GM12878 (cell line): ENCODE measurements around the gene CBX8. TPM values are rescaled to one million over a fixed set of nuclear protein-coding genes. Genes with fewer than 3 reads are reported as not detected.

ENCODE experiments used
- BCL11A ChIP-seq: IDR thresholded peaks from 2 replicates; pipeline ENCODE4 v1.6.1; 2011; ENCODE audit warnings: low read depth, low read length
- BHLHE40 ChIP-seq, 2 experiments: fragments of 450-650 bp in 1 of 2; IDR thresholded peaks; 2 replicates each; pipeline ENCODE4 v1.6.1; 2011 to 2017; ENCODE audit warnings: low read depth in 2 of 2, borderline replicate concordance in 1 of 2, improper control_type of control experiment in 1 of 2, low read length in 1 of 2, mild to moderate bottlenecking in 1 of 2
- CBX5 ChIP-seq: sonication (generic); IDR thresholded peaks from 2 replicates; pipeline ENCODE4 v1.6.1; 2016; ENCODE audit warnings: low read depth, moderate library complexity, mild to moderate bottlenecking, inconsistent platforms
- CHD1 ChIP-seq: IDR thresholded peaks from 2 replicates; pipeline ENCODE4 v1.6.1; 2012; ENCODE audit warnings: low read depth, low read length, improper control_type of control experiment
- EED ChIP-seq: sonication (generic); IDR thresholded peaks from 2 replicates; pipeline ENCODE4 v1.6.1; 2016; ENCODE audit warnings: antibody characterized with exemption, low read depth
- EP300 ChIP-seq, 2 experiments: fragments of 150-350 bp in 1 of 2; IDR thresholded peaks; 2 replicates each; pipeline ENCODE4 v1.6.1; 2011 to 2012; ENCODE audit warnings: low read depth in 2 of 2, low read length in 2 of 2, borderline replicate concordance in 1 of 2, improper control_type of control experiment in 1 of 2, inconsistent platforms in 1 of 2; ENCODE audit not compliant: control insufficient read depth in 1 of 2
- ETV6 ChIP-seq, 2 experiments: fragments of 450-650 bp in 1 of 2; IDR thresholded peaks in 1 of 2; conservative IDR thresholded peaks in 1 of 2; 2 replicates each; pipeline ENCODE4 v1.6.1; 2014; ENCODE audit warnings: antibody characterized with exemption in 1 of 2, borderline replicate concordance in 1 of 2, low read depth in 1 of 2, mild to moderate bottlenecking in 1 of 2, moderate library complexity in 1 of 2
- FOS ChIP-seq: IDR thresholded peaks from 3 replicates; pipeline ENCODE4 v1.6.1; 2011; ENCODE audit warnings: borderline replicate concordance; ENCODE audit not compliant: insufficient read length; ENCODE audit errors: extremely low read depth
- HCFC1 ChIP-seq: fragments of 150-350 bp; IDR thresholded peaks from 2 replicates; pipeline ENCODE4 v1.6.1; 2014; ENCODE audit warnings: low read length
- HDAC6 ChIP-seq: fragments of 200-600 bp; sonication (generic); IDR thresholded peaks from one replicate; pipeline ENCODE4 v1.8.0; 2017; ENCODE audit warnings: antibody characterized with exemption; ENCODE audit not compliant: unreplicated experiment
- KDM1A ChIP-seq: fragments of 200-600 bp; sonication (generic); IDR thresholded peaks from 2 replicates; pipeline ENCODE4 v1.6.1; 2016; ENCODE audit warnings: borderline replicate concordance
- MEF2A ChIP-seq: IDR thresholded peaks from 2 replicates; pipeline ENCODE4 v1.6.1; 2011; ENCODE audit warnings: low read depth, mild to moderate bottlenecking, low read length, moderate library complexity; ENCODE audit not compliant: insufficient read depth
- NBN ChIP-seq: fragments of 450-650 bp; IDR thresholded peaks from 2 replicates; pipeline ENCODE4 v1.6.1; 2016
- NKRF ChIP-seq: fragments of 450-650 bp; conservative IDR thresholded peaks from 2 replicates; pipeline ENCODE4 v1.6.1; 2017; ENCODE audit warnings: mild to moderate bottlenecking, moderate library complexity
- NR2C2 ChIP-seq: IDR thresholded peaks from 2 replicates; pipeline ENCODE4 v1.6.1; 2011; ENCODE audit warnings: borderline replicate concordance, low read depth; ENCODE audit not compliant: control insufficient read depth, insufficient read length
- NRF1 ChIP-seq: conservative IDR thresholded peaks from 2 replicates; pipeline ENCODE4 v1.6.1; 2011; ENCODE audit warnings: mild to moderate bottlenecking, low read depth, low read length, improper control_type of control experiment
- RAD51 ChIP-seq: fragments of 450-650 bp; IDR thresholded peaks from 2 replicates; pipeline ENCODE4 v1.6.1; 2016; ENCODE audit warnings: moderate library complexity, mild to moderate bottlenecking, inconsistent platforms
- RBBP5 ChIP-seq: fragments of 200-600 bp; sonication (generic); conservative IDR thresholded peaks from 2 replicates; pipeline ENCODE4 v1.6.1; 2016
- RELA ChIP-seq: fragments of 450-650 bp; IDR thresholded peaks from 2 replicates; pipeline ENCODE4 v1.8.0; 2014; ENCODE audit warnings: borderline replicate concordance; ENCODE audit not compliant: partially characterized antibody
- SREBF1 ChIP-seq: IDR thresholded peaks from 2 replicates; pipeline ENCODE4 v1.6.1; 2012; ENCODE audit warnings: mild to moderate bottlenecking, low read length
- SREBF2 ChIP-seq: IDR thresholded peaks from 2 replicates; pipeline ENCODE4 v1.6.1; 2012; ENCODE audit warnings: mild to moderate bottlenecking, low read length
- SRF ChIP-seq, 2 experiments: IDR thresholded peaks; 2 replicates each; pipeline ENCODE4 v1.6.1; 2011; ENCODE audit warnings: low read depth in 2 of 2, low read length in 2 of 2, mild to moderate bottlenecking in 1 of 2, moderate library complexity in 1 of 2
- TAF1 ChIP-seq: IDR thresholded peaks from 2 replicates; pipeline ENCODE4 v1.6.1; 2011; ENCODE audit warnings: mild to moderate bottlenecking, low read depth, low read length, borderline replicate concordance
- TCF7 ChIP-seq: IDR thresholded peaks from 2 replicates; pipeline ENCODE4 v1.6.1; 2014; ENCODE audit warnings: antibody characterized with exemption, borderline replicate concordance
- USF2 ChIP-seq: IDR thresholded peaks from 2 replicates; pipeline ENCODE4 v1.6.1; 2011; ENCODE audit warnings: low read depth, low read length, improper control_type of control experiment, borderline replicate concordance
- ZBED1 ChIP-seq: IDR thresholded peaks from 2 replicates; pipeline ENCODE4 v1.6.1; 2016; ENCODE audit warnings: borderline replicate concordance
- ZNF217 ChIP-seq: fragments of 450-650 bp; IDR thresholded peaks from 2 replicates; pipeline ENCODE4 v1.6.1; 2017; ENCODE audit warnings: antibody characterized with exemption, mild to moderate bottlenecking
- ZNF274 ChIP-seq: IDR thresholded peaks from one replicate; pipeline ENCODE4 v1.8.0; 2011; ENCODE audit not compliant: insufficient read length, insufficient read depth
- ZNF384 ChIP-seq: IDR thresholded peaks from 2 replicates; pipeline ENCODE4 v1.6.1; 2012; ENCODE audit warnings: low read depth, mild to moderate bottlenecking, low read length, improper control_type of control experiment, borderline replicate concordance
- ZZZ3 ChIP-seq: IDR thresholded peaks from 2 replicates; pipeline ENCODE4 v1.6.1; 2011; ENCODE audit warnings: low read depth; ENCODE audit not compliant: control insufficient read depth, insufficient read length
- polyA plus RNA-seq, 11 experiments: library from polyadenylated mRNA; depleted of rRNA in 4 of 11; unstranded in 6 of 11; stranded (reverse) in 5 of 11; fragments of >200 nt; fragmentation: Nextera tagmentation in 4 of 11; fragmentation: Illumina TruSeq in 1 of 11; extraction: Ambion mirVana in 4 of 11; extraction: Trizol in 1 of 11; gene quantifications; 1 replicate in 1 of 11; 2 replicates in 10 of 11; pipeline versions ENCODE4 v1.2.1 to v1.2.3, GENCODE V29; 2011 to 2016; ENCODE audit warnings: inconsistent platforms in 2 of 11, missing spikeins in 2 of 11, low read depth in 1 of 11
- total RNA-seq, 4 experiments: library from RNA; depleted of rRNA in 3 of 4; stranded (reverse); fragments of >200 nt in 3 of 4; fragmentation: Illumina TruSeq in 1 of 4; extraction: Trizol in 1 of 4; gene quantifications; 2 replicates each; pipeline versions ENCODE4 v1.2.1 to v1.2.3, GENCODE V29; 2013 to 2021

Gene CBX8
- total and polyA plus RNA-seq, 10 of the 15 experiments (the other 5 are each of a cell fraction or from before 2014, with no cell fraction given), result 0.03 to 6.7 (median 1.9) TPM

GRCh38 chr17:79803997-79804855, 7.3 kb upstream of the CBX8 start (continued):
- peak; percentile 59; the same call in 1 of the 2 replicates for TF ChIP-seq BCL11A
- no peak for TF ChIP-seq SREBF2
- 0 out of 2 replicates have a peak, but pooled peaks have one; percentile 41 for TF ChIP-seq MEF2A
- TF ChIP-seq KDM1A, result no peak
- TF ChIP-seq BHLHE40 (IDR thresholded peaks at IDR 0.05; ENCODE audit: borderline replicate concordance in 1 of 2, low read depth in 2 of 2, low read length in 1 of 2), result peak; percentile 32 to 61; a peak in 2 of 4 replicates
- TF ChIP-seq USF2, result no peak
- no peak for TF ChIP-seq FOS
- peak in 1 of 2 experiments; percentile 39; a peak in 1 of 4 replicates for TF ChIP-seq ETV6 (conservative IDR thresholded peaks at IDR 0.05 in 1 of 2, IDR thresholded peaks at IDR 0.05 in 1 of 2; ENCODE audit: borderline replicate concordance in 1 of 2, low read depth in 1 of 2)
- no peak for TF ChIP-seq HCFC1
- TF ChIP-seq ZNF274, result no peak
- TF ChIP-seq ZBED1, result no peak
- TF ChIP-seq EED, result no peak
- TF ChIP-seq RELA, result no peak
- TF ChIP-seq HDAC6, result no peak
- no peak for TF ChIP-seq SREBF1
- peak in 1 of 2 experiments; percentile 38; a peak in 1 of 4 replicates for TF ChIP-seq EP300 (IDR thresholded peaks at IDR 0.05; ENCODE audit: borderline replicate concordance in 1 of 2, control insufficient read depth in 1 of 2, low read depth in 2 of 2, low read length in 2 of 2)
- TF ChIP-seq TCF7, result no peak
- no peak for TF ChIP-seq CHD1
- no peak for TF ChIP-seq ZZZ3
- TF ChIP-seq NKRF, result no peak
- no peak; the same call in 1 of the 2 replicates for TF ChIP-seq NRF1
- no peak for TF ChIP-seq RBBP5
- TF ChIP-seq SRF (IDR thresholded peaks at IDR 0.05; ENCODE audit: low read depth in 2 of 2, low read length in 2 of 2), result peak in 1 of 2 experiments; percentile 74; a peak in 2 of 4 replicates
- TF ChIP-seq CBX5, result no peak
- no peak for TF ChIP-seq NBN
- TF ChIP-seq RAD51, result no peak
- 0 out of 2 replicates have a peak, but pooled peaks have one; percentile 4 for TF ChIP-seq TAF1
- TF ChIP-seq ZNF384, result no peak
- TF ChIP-seq NR2C2, result no peak
- no peak for TF ChIP-seq ZNF217
